Left lobe of liver (tissue), 2 donors: ENCODE data around the gene ZNF592. TPM values are rescaled to one million over a fixed set of nuclear protein-coding genes. Genes with fewer than 3 reads are reported as not detected.
"Not testable (repeated sequence)": the region's sequence is repeated elsewhere in the genome, so short reads cannot be mapped to it uniquely, and the experiment has no call there.

Source experiments
- ATAC-seq: fragments of 200-7000 bp; cut with Tn5 transposase; one replicate; pipeline ENCODE4 v1.9.1; 2020; ENCODE audit warnings: mild to moderate bottlenecking, moderate library complexity
- DNase-seq: peaks from one replicate; pipeline ENCODE4 v3.0.0-alpha.2; 2020; ENCODE audit warnings: low spot score
- total RNA-seq: library from RNA; stranded (reverse); gene quantifications from one replicate; pipeline ENCODE4 v1.2.1, GENCODE V29; 2021
- donor health status: DM: no; HTN: no; CAD: no; lungs with moderate emphysema.
- donor health status: DM: no; HTN: yes; CAD: no.

The ZNF592 gene, protein sequence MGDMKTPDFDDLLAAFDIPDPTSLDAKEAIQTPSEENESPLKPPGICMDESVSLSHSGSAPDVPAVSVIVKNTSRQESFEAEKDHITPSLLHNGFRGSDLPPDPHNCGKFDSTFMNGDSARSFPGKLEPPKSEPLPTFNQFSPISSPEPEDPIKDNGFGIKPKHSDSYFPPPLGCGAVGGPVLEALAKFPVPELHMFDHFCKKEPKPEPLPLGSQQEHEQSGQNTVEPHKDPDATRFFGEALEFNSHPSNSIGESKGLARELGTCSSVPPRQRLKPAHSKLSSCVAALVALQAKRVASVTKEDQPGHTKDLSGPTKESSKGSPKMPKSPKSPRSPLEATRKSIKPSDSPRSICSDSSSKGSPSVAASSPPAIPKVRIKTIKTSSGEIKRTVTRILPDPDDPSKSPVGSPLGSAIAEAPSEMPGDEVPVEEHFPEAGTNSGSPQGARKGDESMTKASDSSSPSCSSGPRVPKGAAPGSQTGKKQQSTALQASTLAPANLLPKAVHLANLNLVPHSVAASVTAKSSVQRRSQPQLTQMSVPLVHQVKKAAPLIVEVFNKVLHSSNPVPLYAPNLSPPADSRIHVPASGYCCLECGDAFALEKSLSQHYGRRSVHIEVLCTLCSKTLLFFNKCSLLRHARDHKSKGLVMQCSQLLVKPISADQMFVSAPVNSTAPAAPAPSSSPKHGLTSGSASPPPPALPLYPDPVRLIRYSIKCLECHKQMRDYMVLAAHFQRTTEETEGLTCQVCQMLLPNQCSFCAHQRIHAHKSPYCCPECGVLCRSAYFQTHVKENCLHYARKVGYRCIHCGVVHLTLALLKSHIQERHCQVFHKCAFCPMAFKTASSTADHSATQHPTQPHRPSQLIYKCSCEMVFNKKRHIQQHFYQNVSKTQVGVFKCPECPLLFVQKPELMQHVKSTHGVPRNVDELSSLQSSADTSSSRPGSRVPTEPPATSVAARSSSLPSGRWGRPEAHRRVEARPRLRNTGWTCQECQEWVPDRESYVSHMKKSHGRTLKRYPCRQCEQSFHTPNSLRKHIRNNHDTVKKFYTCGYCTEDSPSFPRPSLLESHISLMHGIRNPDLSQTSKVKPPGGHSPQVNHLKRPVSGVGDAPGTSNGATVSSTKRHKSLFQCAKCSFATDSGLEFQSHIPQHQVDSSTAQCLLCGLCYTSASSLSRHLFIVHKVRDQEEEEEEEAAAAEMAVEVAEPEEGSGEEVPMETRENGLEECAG (N-terminal part only)
- 14.5 TPM for total RNA-seq

DNA sequence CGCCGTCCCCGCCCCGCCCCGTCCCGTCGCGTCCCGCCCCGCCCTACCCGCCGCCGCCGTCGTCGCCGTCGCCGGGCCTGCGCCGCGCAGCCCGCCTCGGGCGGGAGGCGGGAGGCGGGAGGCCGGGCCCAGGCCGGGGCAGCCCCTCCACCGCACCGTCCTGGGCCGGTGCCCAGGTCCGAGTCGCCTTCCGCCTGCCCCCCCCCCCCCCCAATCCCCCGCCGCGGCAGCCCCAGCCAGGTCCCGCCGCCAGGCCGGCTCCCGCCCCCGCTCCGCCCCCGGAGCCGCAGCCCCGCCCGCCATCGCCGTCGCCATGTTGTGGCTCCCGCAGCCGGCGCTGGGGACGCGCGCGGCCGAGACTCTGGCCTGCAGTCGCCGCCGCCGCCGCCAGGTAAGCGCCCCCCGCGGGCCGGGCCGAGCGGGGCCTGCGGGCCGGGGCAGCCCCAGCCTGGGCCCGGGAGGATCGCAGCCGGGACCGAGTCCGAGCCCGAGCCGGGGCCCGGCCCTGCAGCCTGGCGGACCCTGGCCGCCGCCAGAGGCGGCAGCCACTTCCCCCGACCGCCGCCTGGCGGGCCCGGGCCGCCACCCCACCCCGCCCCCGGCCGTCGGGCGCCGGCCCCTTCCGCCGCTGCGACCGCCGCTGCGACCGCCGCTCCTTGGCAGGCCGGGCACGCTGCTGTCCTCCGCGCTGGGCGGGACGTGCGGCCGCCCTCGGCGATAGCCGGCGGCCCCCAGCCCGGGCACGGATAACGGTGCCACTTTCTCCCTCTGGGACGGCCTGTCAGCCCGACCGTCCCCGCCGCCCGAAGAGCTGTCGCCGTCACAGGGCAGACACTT lies at the start of gene ZNF592:
Gene ZNF592 (plus strand): TSS at position 319 of the 837 bp plus-strand sequence. CDS start 34,084 bp downstream, outside the sequence.
- DNase-seq, result peak; percentile 90
- ATAC-seq, result peak; percentile 75

DNA sequence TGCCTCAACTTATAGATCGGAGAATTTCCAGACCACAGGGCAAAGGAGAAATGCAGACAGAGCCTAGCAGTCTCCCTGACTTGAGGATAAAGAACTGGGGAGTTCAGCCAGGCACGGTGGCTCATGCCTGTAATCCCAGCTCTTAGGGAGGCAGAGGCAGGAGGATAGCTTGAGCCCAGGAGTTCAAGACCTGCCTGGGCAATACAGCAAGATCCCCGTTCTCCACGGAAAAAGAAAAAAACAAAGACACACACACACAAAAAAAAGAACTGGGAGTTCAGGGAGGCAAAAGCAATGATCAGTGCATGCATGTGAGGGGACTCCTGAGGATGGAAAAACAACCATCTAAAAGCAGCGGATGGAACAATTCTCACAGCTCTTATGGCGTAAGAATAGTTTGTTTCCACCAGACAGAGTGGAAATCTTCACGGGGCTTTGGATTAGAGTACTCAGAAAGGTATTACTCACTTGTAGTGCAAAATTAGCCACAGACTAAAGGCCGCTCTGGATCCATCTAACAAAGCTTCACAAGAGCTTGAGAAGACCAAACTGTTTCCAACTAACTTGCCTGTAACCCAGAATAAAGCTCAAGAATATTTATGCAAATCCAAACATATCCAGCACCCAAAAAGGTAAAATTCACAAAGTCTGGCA lies 48.7 kb upstream of the ZNF592 start:
- no peak for DNase-seq
- no peak for ATAC-seq

DNA sequence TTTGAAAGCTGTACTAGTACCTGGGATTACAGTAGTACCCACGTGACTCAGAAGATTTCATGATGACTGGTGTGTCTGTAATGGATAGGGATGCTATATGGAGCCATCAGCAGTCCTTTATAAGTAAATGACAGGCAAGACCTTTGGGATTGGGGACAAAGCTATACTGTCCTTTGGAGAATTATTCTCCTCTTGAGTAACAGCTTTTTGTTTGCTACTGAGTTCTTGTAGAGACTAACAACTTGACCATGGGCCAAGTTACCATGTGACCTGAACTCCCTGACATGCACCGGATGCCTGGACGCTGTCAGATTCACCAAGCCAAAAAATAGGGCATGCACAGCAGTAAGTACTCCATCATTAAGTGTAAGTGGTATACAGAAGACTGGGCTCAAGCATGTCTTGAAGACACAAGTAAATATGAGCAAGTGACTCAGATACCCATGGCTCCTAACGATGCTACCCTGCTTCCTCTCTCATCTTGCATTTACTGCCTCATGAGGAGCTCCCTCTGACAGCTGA lies 45.4 kb upstream of the ZNF592 start:
- peak; percentile 85 for ATAC-seq
- DNase-seq, result peak; percentile 73

DNA sequence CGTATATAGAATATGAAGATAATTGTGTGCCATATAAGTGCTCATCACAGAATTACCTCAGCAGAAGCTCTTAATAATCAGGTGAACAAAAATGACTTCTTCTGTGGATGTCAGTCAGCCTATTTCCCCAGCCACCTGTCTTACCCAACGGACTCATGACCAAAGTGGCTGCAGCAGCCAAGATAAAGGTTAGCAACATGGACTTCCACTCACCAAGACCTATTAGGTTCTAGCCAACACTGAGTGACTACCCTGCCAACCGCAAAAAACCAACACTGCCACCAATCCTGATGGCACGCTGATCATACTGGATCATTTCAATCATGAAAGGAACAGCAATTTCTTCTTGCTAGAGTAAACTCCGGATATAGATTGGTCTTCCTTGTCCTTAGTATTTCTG lies 44.6 kb upstream of the ZNF592 start:
- ATAC-seq (peak; percentile 86), DNase-seq (peak; percentile 72)

DNA sequence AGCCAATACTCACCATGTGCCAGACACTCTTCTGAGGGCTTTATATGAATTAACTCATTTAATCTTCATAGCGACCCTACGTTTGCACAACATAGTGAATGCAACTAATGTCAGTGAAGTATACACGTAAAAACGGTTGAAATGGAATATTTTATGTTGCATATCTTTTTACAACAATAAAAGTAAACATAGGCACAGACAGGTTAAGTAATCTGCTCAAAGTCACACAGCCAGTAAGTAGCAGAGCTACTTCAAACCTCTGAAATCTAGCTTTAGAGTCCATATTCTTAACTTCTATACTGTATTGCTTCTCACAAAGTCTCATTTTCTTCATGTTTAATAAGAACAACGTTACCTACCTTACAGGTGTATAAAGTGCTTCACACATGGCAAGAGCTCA lies 34.0 kb upstream of the ZNF592 start:
- no peak for DNase-seq

DNA sequence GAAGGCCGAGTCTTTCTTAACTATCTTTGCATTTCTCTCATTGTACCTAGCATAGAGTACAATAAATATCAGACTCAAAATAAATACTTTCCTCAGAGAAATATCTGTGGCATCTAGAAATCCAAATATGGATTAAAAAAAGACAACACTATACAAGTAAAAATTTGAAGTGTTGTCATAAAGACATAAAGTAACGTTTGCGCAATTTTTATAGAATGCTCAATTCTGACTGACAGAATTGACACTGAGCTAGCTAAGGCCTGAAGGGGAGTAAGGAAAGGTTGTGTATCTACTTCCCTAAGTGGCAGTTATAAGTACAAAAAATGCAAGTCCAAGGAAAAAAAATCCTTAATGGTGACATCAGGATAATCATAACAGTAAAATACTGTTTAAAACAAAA lies 33.6 kb upstream of the ZNF592 start:
- DNase-seq, result no peak

More for the DNA sequence above, 34.0 kb upstream of the ZNF592 start:
- ATAC-seq, result no peak

DNA sequence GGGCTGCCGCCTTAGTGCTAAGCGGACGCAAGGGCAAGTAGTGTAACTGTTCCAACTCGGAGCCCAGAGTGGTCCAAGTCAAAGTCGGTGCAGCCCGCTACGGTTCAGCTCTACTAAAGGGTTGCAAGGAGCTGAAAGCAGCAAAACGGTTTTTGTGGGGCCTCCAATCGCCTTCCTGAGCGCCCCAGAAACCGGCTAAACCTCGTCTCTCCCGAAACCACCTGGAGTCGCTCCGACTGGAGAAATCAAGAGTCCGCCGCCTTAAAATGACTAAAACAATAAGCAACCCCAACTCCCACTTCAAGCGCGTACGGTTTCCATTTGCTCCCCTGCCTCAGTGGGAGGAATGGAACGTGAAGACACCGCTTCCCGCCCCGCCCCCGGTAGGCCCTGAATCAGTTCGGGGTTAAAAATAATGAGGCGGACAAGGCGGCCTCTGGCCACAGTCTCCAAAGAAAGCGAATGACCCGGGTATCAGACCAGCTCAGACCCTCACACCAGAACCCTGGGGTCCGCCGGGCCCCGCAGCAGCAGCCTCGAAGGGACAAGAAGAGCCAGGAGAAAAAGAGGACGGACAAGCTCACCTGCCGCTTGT lies 32.9 kb upstream of the ZNF592 start:
- DNase-seq (no peak), ATAC-seq (peak; percentile 25)

More for the DNA sequence above, 33.6 kb upstream of the ZNF592 start:
- no peak for ATAC-seq

DNA sequence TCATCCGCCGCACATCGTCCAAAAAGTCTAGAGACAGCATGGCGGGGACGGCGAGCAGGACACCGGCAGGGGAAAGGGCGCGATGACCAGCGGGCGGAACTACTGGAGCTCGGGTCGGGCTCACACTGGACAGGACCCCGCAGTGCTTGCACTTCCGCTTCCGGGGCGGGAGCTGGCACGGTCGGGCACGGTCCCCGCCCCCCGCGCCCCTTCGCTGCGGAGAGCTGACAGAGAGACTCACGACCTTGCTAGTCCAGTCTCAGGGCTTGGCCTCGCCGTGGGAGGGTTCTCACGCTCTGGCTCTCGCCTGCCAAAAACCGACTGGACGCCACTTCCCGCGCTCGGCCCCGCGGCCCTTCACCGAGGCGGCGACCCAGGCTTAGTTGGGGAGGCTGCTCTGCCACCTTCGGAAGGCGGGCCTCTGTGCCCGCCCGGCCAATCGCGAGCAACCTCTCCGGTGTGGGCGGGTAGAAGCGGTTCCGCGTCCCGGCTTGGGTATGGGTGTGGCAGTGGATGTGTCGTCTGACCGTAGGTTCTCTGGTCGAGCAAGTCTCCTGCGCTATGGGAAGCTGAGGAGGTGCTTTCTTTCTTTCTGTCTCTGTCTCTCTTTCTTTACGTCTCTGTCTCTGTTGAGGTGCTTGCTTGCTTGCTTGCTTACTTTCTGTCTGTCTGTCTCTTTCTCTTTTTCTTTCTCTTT lies 32.2 kb upstream of the ZNF592 start, which contains the start of gene SEC11A:
Gene SEC11A (minus strand): TSS at position 104 of the 697 bp plus-strand sequence. CDS start 64 bp downstream, at position 40.
- peak; percentile 97 for DNase-seq
- peak; percentile 96 for ATAC-seq

DNA sequence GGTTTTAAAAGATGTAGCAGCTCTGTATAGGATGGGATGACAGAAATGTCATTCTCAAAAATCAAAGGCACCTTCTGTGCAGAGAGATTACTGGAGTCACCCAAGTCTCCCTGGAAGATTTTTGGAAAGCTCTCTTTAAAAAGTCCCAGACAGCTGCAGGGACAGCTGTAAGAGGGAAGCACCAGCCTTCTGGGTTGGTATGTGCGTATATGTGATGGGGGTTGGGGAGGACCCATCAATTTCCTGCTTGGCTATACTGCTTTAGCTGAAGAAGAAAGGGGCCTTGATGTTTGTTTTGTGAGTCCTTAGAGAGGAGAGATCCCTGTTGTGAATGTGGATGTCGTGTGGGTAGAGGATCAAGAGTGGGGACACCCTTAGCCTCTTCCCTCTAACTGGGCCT lies 27.0 kb upstream of the ZNF592 start:
- DNase-seq (no peak), ATAC-seq (no peak)

DNA sequence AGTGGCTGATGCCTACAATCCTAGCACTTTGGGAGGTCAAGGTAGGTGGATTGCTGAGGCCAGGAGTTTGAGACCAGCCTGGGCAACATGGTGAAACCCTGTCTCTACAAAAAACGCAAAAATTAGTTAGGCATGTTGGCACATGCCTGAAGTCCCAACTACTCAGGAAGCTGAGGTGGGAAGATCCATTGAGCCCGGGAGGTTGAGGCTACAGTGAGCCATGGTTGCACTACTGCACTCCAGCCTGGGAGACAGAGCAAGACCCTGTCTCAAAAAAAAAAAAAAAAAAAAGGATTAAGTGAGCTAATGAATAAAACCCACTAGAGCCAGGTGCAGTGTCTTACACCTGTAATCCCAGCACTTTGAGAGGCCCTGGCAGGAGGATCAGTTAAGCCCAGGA lies 25.8 kb upstream of the ZNF592 start:
- no peak for DNase-seq
- ATAC-seq, result no peak

DNA sequence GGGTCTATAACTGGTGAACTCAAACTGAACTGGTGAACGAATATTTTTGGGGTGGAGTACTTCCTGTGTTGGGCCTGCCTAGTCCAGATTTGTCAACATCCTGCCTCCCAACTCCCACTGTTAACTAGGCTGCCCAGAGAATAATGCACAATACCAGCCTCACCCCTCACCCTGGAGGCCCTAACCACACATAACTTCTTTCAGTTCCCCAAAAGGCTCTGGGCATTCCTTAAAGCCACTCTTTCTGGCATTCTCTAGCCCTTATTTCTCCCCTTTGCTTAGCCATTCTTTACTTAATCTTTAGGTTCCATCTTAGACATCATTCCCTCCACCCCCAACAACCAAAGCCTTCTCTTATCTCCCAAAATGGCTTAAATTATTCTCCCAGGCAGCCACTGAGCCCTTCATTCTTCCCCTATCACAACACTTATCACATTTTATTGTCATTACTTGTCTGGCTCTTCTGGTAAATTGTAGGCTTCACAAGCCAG lies 23.3 kb upstream of the ZNF592 start:
- DNase-seq (no peak), ATAC-seq (peak; percentile 62)

DNA sequence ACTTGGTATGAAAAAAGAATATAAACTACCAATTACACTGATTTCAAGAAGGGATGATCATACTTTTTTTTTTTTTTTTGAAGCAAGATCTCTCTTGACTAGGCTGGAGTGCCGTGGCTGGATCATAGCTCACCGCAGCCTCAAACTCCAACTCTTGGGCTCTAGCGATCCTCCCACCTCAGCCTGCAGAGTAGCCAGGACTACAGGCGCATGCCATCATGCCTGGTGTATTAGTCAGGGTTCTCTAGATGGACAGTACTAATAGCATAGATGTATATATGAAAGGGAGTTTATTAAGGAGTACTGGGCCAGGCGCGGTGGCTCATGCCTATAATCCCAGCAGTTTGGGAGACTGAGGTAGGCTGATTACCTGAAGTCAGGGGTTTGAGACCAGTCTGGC lies 21.0 kb upstream of the ZNF592 start:
- no peak for DNase-seq
- ATAC-seq, result no peak

DNA sequence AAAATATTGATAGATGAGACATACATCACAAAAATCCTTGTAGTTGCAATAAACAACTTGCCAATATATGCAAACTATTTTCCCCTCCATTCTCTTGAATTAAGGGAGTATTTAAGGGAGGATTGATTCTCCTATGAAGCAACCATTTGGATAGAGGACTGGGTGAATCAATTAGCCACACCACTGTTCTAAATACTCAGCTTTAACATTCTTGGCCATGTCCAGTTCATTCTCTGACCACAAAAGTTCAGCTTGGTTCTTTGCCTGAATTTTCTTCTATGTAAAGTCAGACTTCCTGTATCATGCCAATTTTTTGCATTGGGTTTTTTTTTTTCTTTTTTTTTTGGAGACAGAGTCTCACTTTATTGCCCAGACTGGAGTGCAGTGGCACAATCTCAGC lies 16.6 kb upstream of the ZNF592 start:
- ATAC-seq (no peak), DNase-seq (no peak)

DNA sequence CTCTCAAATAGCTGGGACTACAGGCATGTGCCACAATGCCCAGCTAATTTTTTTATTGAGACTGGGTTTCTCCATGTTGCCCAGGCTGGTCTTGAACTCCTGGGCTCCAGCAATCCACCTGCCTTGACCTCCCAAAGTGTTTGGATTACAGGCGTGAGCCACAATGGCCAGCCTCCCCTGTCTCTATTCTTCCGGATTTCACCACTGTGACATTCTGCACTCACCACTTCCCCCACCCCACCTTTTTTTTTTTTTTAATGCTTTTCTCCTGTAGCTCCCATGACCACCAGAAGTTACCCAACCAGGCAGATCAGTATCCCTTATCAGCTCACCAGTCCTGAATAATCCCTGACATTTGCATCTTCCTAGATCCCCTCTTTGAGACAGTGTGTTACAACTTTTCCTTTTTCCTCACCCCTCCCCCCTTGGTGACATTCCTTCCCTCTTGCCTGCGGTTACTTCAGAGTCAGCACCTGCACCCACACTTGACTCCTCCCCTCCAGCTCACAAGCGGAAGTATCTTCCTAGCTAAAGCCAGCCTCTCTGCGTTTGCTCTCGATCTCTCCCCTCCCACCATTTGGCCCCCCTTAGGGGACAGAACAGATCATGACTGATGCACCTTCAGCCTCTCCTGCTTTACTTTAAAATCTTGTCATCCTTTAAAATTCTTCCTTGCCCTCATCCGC lies 13.5 kb upstream of the ZNF592 start:
- peak; percentile 55 for ATAC-seq
- DNase-seq, result no peak

DNA sequence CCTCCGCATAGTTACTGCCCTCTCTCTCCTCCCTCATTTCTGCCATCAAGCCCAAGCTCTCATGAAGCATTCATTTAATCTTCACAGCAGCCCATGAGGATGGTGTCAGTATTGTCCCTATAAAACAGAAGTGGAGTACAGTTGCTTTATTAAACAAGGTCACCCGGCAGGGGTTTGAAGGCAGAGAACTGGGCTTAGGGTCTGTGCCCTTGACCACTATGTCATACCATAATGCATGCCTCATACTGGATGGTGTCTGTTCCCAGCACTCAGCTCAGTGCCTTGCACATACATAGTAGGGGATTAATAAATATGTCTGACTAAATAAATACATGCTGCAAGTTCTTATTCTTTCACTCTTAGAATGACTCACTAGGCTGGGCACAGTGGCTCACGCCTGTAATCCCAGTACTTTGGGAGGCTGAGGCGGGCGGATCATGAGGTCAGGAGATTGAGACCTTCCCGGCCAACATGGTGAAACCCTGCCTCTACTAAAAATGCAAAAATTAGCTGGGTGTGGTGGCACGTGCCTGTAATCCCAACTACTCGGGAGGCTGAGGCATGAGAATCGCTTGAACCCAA lies 12.8 kb upstream of the ZNF592 start:
- DNase-seq, ATAC-seq: not testable (repeated sequence)

DNA sequence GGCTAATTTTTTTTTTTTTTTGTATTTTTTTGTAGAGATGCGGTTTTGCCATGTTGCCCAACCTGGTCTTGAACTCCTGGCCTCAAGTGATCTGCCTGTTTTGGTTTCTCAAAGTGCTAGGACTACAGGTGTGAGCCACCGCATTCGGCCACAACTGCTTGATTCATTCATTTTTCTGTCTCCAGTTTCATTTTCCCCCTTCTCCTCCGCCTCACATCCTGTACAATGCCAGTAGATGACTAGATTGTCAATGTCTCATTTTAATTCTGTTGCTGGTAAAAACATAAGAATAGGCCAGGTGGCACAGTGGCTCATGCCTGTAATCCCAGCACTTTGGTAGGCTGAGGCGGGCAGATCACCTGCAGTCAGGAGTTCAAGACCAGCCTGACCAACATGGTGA lies 12.0 kb upstream of the ZNF592 start:
- ATAC-seq (no peak), DNase-seq (no peak)

DNA sequence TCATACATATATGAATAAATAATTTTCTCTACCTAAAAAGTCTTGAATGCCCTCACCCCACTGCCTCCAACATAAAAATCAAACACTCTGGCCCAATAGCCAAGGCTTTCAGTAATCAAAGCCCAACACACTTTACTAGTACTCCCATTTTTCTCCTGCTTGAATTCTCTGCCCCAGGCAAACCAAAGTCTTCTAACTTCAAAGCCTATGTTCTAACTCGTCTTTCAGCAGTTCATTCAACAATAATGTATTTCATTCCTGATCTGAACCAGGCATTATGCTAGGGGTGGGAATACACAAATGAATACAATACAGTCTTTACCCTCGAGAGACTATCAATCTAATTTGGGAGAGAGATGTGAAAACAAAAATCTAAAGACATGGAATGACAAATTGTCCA lies 11.4 kb upstream of the ZNF592 start:
- no peak for DNase-seq
- no peak for ATAC-seq
